HS-27A (cell line): ENCODE data around the gene TTC38.

ENCODE experiments used
- DNase-seq: peaks from one replicate; pipeline ENCODE4 v3.0.0-alpha.2; 2012; ENCODE audit warnings: low read depth, missing footprints

Gene TTC38

GRCh38 chr22:46278656-46279645, 11.1 kb downstream of the TTC38 start:
- DNase-seq, result no peak

- DNase-seq, result no peak
These were observed 12.4 kb downstream of the TTC38 start for GRCh38 chr22:46280063-46280817.

- no peak for DNase-seq
These were observed 13.3 kb downstream of the TTC38 start for GRCh38 chr22:46280999-46281623.

- DNase-seq, result no peak
These were observed 14.3 kb downstream of the TTC38 start for GRCh38 chr22:46281866-46282678.

- DNase-seq, result no peak
These were observed 18.2 kb downstream of the TTC38 start for GRCh38 chr22:46286006-46286405.

GRCh38 chr22:46286941-46287872, 19.4 kb downstream of the TTC38 start:
- DNase-seq, result no peak

GRCh38 chr22:46287873-46288751, 20.3 kb downstream of the TTC38 start:
- no peak for DNase-seq

- DNase-seq, result no peak
These were observed 21.0 kb downstream of the TTC38 start for GRCh38 chr22:46288846-46289243.

GRCh38 chr22:46289244-46289891, 21.6 kb downstream of the TTC38 start:
- DNase-seq, result no peak

- no peak for DNase-seq
These were observed 22.5 kb downstream of the TTC38 start for GRCh38 chr22:46290121-46290842.

GRCh38 chr22:46290843-46291785, 23.3 kb downstream of the TTC38 start:
- no peak for DNase-seq

- no peak for DNase-seq
These were observed 24.4 kb downstream of the TTC38 start for GRCh38 chr22:46292173-46292572.

- DNase-seq, result no peak
These were observed 24.9 kb downstream of the TTC38 start for GRCh38 chr22:46292732-46293131.

- no peak for DNase-seq
These were observed 25.9 kb downstream of the TTC38 start for GRCh38 chr22:46293577-46294260.

GRCh38 chr22:46294784-46295183, 27.0 kb downstream of the TTC38 start:
- no peak for DNase-seq

- DNase-seq, result no peak
These were observed 27.6 kb downstream of the TTC38 start for GRCh38 chr22:46295277-46295971.
